ENCODE measurements around the gene CCDC112.

The CCDC112 gene

DNA sequence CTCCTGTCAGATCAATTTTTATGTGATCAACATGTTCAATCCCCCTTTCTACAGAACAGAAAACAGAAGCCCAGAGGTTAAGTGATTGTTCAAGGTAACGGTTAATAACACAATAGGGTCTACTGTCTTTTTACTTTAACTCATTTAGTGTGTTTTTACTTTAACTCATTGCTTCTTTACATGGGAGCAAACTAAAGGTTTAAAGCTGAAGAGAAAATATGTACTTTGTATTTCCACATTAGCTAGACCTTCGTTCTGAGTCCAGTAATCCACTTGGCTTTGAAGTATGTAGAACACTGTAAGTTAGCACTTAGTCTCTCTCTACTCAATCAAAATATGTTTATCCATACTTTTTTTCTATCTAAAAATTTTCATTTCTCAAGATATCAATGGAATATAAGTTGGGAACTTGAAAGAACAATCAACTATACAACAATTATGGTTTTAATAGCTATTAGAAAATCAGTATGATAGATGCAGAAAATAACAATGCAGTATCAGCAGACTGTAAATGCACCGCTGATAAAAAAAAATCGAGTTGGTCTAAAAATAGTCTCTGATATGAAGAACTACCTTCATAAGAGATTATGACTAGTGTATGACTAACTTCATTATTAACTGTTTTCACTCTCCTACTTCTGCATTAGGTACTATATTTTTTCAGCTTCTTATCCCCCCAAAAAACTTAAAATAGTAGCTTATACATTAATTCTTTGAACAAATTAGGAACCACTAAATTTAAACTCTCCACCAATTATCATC is 54.4 kb downstream of the CCDC112 start:
- Histone ChIP-seq H3K9me3 (ENCODE audit: low read length) (no peaks in the 10 kb centered on the region), H3K27me3 (ENCODE audit: insufficient read depth, low read length) (no peaks in the 10 kb centered on the region), H3K4me3 (ENCODE audit: low read length) (no peak overlapping the region), H2AFZ (ENCODE audit: low read depth, low read length) (no peak overlapping the region), H3K36me3 (ENCODE audit: insufficient read depth, low read length) (peaks cover 23% of the 10 kb centered on the region), H3K4me1 (ENCODE audit: insufficient read depth, low read length) (no peaks in the 10 kb centered on the region)

DNA sequence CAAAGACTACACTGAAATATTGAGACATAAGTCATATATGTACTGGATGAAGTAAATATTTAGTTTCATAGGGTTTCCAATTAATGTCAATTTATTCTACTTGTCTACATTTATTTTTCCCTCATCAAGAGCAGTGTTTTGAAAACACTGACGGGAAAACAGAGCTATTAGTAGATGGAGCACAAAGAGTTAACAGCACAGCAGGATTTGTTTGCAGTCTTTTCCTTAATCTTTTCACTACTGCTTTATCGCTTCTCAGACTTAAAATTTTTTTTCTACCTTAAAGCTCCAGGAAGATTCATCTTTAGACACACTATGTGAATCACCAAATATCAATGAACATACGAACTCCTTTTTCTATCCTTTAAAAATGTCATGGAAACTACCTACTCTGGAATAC is 59.4 kb downstream of the CCDC112 start:
- Histone ChIP-seq H2AFZ (ENCODE audit: low read depth, low read length) (no peak overlapping the region), H3K9me3 (ENCODE audit: low read length) (no peaks in the 10 kb centered on the region), H3K4me1 (ENCODE audit: insufficient read depth, low read length) (no peaks in the 10 kb centered on the region), H3K36me3 (ENCODE audit: insufficient read depth, low read length) (peaks cover 40% of the 10 kb centered on the region), H3K27me3 (ENCODE audit: insufficient read depth, low read length) (no peaks in the 10 kb centered on the region), H3K4me3 (ENCODE audit: low read length) (no peak overlapping the region)

DNA sequence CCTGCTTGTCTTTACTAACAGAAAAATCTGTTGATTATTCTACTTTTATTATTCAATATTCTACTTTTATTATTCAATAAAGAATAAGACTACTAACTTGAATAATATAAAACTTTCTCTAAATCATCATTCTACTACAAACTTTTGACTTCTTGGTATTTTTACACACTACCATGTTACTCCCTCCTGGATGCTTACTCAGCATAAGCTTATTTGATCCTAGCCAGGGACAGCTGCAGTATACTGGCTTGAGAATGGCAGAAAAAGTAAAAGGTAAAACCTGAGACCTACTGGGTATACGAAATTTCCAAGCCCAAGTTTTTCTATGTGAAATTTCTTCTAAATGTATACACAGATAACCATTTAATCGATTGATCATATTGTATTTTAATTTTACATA is 59.9 kb downstream of the CCDC112 start:
- Histone ChIP-seq H3K4me1 (ENCODE audit: insufficient read depth, low read length) (no peaks in the 10 kb centered on the region), H3K36me3 (ENCODE audit: insufficient read depth, low read length) (peaks cover 41% of the 10 kb centered on the region), H3K4me3 (ENCODE audit: low read length) (no peak overlapping the region), H3K9me3 (ENCODE audit: low read length) (no peaks in the 10 kb centered on the region), H3K27me3 (ENCODE audit: insufficient read depth, low read length) (no peaks in the 10 kb centered on the region), H2AFZ (ENCODE audit: low read depth, low read length) (no peak overlapping the region)

DNA sequence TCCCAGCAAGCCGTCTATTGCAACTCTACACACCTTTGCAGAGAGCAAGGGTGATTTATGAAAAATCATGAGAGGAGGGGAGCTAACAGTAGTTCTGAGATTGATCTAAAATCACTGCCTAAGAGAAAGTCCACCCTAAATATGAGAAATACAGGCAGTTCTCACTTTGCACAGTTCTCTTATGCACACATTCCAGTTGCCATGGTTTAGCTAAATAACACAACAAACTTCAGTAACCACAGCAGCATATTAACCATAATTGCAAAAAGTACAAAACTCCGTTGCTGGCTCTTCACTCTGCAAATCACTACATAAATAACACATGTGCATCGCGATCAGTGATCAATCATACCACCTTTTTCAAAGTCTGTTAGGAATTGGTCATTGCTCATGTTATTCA is 64.9 kb downstream of the CCDC112 start:
- Histone ChIP-seq H3K36me3 (ENCODE audit: insufficient read depth, low read length) (peaks cover 50% of the 10 kb centered on the region), H3K9me3 (ENCODE audit: low read length) (no peaks in the 10 kb centered on the region)

DNA sequence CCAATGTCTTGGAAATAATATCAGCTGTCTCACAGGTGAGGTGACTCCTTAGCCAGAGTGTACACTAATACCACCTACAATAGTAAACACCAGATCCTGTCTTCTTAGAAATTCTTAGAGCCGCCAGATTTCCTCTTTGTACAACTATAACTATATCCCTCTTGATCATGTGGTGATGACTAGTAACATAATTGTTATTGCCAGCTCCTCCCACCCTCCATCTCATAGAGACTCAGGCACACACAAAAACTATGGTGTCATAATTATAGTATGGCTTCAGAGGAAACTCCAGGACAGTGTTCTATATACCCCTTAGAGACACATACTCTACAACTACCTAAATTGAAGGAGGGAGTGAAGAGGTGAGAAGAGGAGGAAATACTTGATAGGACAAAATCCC is 66.8 kb downstream of the CCDC112 start:
- no peak overlapping the region for H3K4me3 ChIP-seq (ENCODE audit: low read length)
- H3K27me3 ChIP-seq (ENCODE audit: insufficient read depth, low read length), result no peaks in the 10 kb centered on the region
- no peak overlapping the region for H2AFZ ChIP-seq (ENCODE audit: low read depth, low read length)
- H3K36me3 ChIP-seq (ENCODE audit: insufficient read depth, low read length), result peaks cover 45% of the 10 kb centered on the region
- H3K4me1 ChIP-seq (ENCODE audit: insufficient read depth, low read length), result no peaks in the 10 kb centered on the region
- no peaks in the 10 kb centered on the region for H3K9me3 ChIP-seq (ENCODE audit: low read length)

More for the DNA sequence above, 64.9 kb downstream of the CCDC112 start:
- H3K4me1 ChIP-seq (ENCODE audit: insufficient read depth, low read length), result no peaks in the 10 kb centered on the region
- H3K27me3 ChIP-seq (ENCODE audit: insufficient read depth, low read length), result no peaks in the 10 kb centered on the region
- H2AFZ ChIP-seq (ENCODE audit: low read depth, low read length), result no peak overlapping the region
- no peak overlapping the region for H3K4me3 ChIP-seq (ENCODE audit: low read length)

DNA sequence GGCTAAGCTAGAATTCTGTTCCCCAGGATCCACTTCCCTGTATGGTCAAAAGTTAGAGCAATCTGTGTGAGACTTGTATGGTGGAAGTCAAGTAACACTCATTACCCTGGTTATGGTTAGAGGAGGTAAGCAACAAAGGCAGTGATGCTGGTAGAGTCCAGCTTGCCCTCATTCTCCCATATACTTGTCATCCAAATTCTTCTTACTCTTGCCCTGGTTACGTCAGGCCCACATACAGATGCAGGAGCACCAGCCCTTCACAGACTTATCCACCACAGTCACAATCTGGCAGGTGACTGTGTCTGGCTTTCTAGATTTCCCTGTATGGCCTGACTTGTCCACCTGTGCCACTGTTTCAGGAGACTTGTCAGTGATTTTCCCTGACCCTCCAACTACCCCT is 69.2 kb downstream of the CCDC112 start:
- Histone ChIP-seq H3K27me3 (ENCODE audit: insufficient read depth, low read length) (no peaks in the 10 kb centered on the region), H3K9me3 (ENCODE audit: low read length) (peaks cover 3% of the 10 kb centered on the region), H3K4me3 (ENCODE audit: low read length) (no peak overlapping the region), H3K36me3 (ENCODE audit: insufficient read depth, low read length) (peaks cover 45% of the 10 kb centered on the region), H2AFZ (ENCODE audit: low read depth, low read length) (no peak overlapping the region), H3K4me1 (ENCODE audit: insufficient read depth, low read length) (no peaks in the 10 kb centered on the region)
